Measurements from ENCODE around the gene TENM3.

TENM3 gene

GRCh38 chr4:182354106-182354505 is 110.9 kb downstream of the TENM3 start:
- no peak overlapping the region for H3K4me3 ChIP-seq (replicated peaks in 1 of 2; ENCODE audit: low read depth in 2 of 2, low read length in 2 of 2)
- TF ChIP-seq CTCF (IDR thresholded peaks at IDR 0.05; ENCODE audit: low read depth, low read length) = no peak
- no peak for DNase-seq (ENCODE audit: low read depth in 2 of 2)

- no peak overlapping the region for H3K4me3 ChIP-seq (replicated peaks in 1 of 2; ENCODE audit: low read depth in 2 of 2, low read length in 2 of 2)
- no peak for TF ChIP-seq CTCF (IDR thresholded peaks at IDR 0.05; ENCODE audit: low read depth, low read length)
- peak in 1 of 2 donors; percentile 23 for DNase-seq (ENCODE audit: low read depth in 2 of 2)
Measured at GRCh38 chr4:182354867-182355266, 111.7 kb downstream of the TENM3 start.

- no peak for TF ChIP-seq CTCF (IDR thresholded peaks at IDR 0.05; ENCODE audit: low read depth, low read length)
- peak in 1 of 2 donors; percentile 8 for DNase-seq (ENCODE audit: low read depth in 2 of 2)
- no peak overlapping the region for H3K4me3 ChIP-seq (replicated peaks in 1 of 2; ENCODE audit: low read depth in 2 of 2, low read length in 2 of 2)
Measured at GRCh38 chr4:182367153-182367552, 124.0 kb downstream of the TENM3 start.

- DNase-seq (ENCODE audit: low read depth in 2 of 2) = peak; percentile 2 to 57
- no peak overlapping the region for H3K4me3 ChIP-seq (replicated peaks in 1 of 2; ENCODE audit: low read depth in 2 of 2, low read length in 2 of 2)
- TF ChIP-seq CTCF (IDR thresholded peaks at IDR 0.05; ENCODE audit: low read depth, low read length) = no peak
Measured at GRCh38 chr4:182369211-182369610, 126.0 kb downstream of the TENM3 start.

- peak in 1 of 2 donors; percentile 53 for DNase-seq (ENCODE audit: low read depth in 2 of 2)
- no peak for TF ChIP-seq CTCF (IDR thresholded peaks at IDR 0.05; ENCODE audit: low read depth, low read length)
- H3K4me3 ChIP-seq (replicated peaks in 1 of 2; ENCODE audit: low read depth in 2 of 2, low read length in 2 of 2) = no peak overlapping the region
Measured at GRCh38 chr4:182370491-182370890, 127.3 kb downstream of the TENM3 start.

GRCh38 chr4:182380771-182381181 is 137.6 kb downstream of the TENM3 start:
- DNase-seq (ENCODE audit: low read depth in 2 of 2) = peak in 1 of 2 donors; percentile 29
- no peak overlapping the region for H3K4me3 ChIP-seq (replicated peaks in 1 of 2; ENCODE audit: low read depth in 2 of 2, low read length in 2 of 2)
- no peak for TF ChIP-seq CTCF (IDR thresholded peaks at IDR 0.05; ENCODE audit: low read depth, low read length)

- DNase-seq (ENCODE audit: low read depth in 2 of 2) = no peak
- no peak overlapping the region for H3K4me3 ChIP-seq (replicated peaks in 1 of 2; ENCODE audit: low read depth in 2 of 2, low read length in 2 of 2)
- no peak for TF ChIP-seq CTCF (IDR thresholded peaks at IDR 0.05; ENCODE audit: low read depth, low read length)
Measured at GRCh38 chr4:182382941-182383340, 139.7 kb downstream of the TENM3 start.
